ENCODE data around the gene ARHGAP15. TPM values are rescaled to one million over a fixed set of nuclear protein-coding genes. Genes with fewer than 3 reads are reported as not detected.

The ARHGAP15 gene
- total RNA-seq, 4 donors from 2014 or later: 1.7 to 16.8 (median 3.7) TPM

DNA sequence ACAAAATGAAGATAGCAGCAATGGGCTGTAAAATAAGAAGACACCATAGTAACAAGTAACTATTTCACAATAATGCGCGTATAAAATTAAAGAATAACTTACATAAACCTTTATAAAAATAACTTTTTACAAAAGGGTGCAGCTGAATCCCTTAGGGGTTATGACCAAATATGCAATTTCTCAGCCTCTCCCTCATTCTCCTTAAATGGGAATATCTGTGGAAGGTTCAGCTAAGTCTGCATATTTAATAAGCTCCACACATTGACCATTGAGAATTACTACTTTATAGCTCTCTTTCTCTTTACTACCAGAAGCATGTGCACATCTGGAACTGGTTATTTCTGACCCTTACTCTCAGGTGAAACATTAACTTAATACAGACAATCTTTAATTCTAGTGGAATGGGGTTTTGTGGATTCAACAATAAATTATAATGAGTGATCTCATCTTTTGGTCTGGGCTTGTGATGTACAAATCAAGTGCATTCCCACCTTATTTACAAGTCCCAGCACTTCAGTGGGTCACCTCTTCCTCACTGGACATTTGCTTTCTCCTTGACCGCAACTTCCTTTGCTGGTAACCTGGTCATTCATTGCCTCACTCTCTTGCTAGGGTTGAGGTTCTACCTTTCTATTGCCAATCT is 15.7 kb downstream of the ARHGAP15 start:
- intact Hi-C loops (cut with DNase I): no loop called here
- Histone ChIP-seq H3K9me3 (no peaks in the 10 kb centered on the region), H3K36me3 (no peaks in the 10 kb centered on the region), H3K4me1 (no peaks in the 10 kb centered on the region), H3K4me3 (no peak overlapping the region), H3K27ac (no peak overlapping the region), H3K27me3 (no peaks in the 10 kb centered on the region)
- WGBS, 2 donors: 87 to 93% methylated on average over 3 of the region's 3 CpGs
- no peak for DNase-seq
- no peak for TF ChIP-seq POLR2A (IDR thresholded peaks at IDR 0.05)
- no peak for TF ChIP-seq CTCF (IDR thresholded peaks at IDR 0.05)

DNA sequence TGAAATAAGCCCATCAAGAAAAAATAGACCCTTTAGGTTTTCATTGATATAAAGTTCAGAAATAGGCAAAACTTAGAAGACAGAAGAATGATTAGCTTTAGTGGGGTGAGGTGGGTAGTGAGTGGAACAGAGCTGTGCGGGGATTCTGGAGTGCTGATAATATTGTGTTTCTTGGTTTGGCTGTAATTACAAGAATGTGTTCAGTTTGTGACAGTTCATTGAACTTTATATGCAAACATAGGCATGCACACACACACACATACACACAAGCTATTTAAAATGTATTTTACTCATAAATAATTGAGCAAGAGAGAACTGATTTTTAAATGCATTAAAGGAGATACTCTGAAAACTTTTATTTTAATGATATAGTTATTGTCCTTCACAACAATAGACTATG is 17.1 kb downstream of the ARHGAP15 start:
- Histone ChIP-seq H3K36me3 (no peaks in the 10 kb centered on the region), H3K9me3 (no peaks in the 10 kb centered on the region), H3K27me3 (no peaks in the 10 kb centered on the region), H3K27ac (no peak overlapping the region), H3K4me3 (no peak overlapping the region), H3K4me1 (no peaks in the 10 kb centered on the region)
- intact Hi-C loops (cut with DNase I): no loop called here
- DNase-seq: no peak
- WGBS, 2 donors: 60 to 74% methylated on average over 1 of the region's 1 CpG
- TF ChIP-seq CTCF (IDR thresholded peaks at IDR 0.05): no peak
- TF ChIP-seq POLR2A (IDR thresholded peaks at IDR 0.05): no peak

DNA sequence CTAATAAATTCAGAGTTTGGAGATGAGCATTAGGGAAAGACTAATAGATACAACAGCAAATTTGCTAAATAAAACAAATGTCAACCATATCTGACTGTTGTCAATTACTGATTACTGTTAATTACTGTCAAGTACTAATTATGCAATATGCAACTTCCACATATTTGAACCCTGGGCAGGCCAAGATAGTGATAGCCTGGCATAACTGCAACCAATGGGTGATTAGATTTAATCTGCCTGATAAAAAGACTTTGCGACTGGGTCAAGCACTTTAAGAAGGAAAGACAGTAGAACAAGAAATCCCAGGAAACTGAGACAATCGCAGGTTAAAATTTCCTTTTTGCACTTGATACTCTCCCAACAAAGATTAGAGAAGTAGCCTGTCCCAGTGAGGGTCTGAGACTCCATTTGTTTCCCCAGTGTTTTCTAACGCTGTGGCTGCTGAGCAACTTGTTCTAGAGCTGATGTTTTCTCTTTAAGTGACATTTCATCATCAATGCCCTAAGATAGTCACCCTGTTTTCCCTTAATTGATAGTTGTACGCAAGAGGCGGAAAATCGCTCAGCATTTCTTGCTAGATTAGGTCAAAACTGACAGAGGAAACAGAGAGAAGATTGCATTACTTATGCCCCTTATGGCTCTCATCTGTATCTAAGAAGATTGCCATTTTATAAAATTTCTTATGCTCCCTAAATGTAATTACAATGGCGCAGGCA is 17.8 kb downstream of the ARHGAP15 start:
- TF ChIP-seq POLR2A (IDR thresholded peaks at IDR 0.05): no peak
- no peak for TF ChIP-seq CTCF (IDR thresholded peaks at IDR 0.05)
- H3K4me1 ChIP-seq: no peaks in the 10 kb centered on the region
- intact Hi-C loops (cut with DNase I): no loop called here
- H3K27ac ChIP-seq: no peak overlapping the region
- no peak for DNase-seq
- WGBS, 2 donors: 79 to 81% methylated on average over 7 of the region's 7 CpGs
- H3K4me3 ChIP-seq: no peak overlapping the region
- no peaks in the 10 kb centered on the region for H3K36me3 ChIP-seq
- no peaks in the 10 kb centered on the region for H3K9me3 ChIP-seq
- no peaks in the 10 kb centered on the region for H3K27me3 ChIP-seq

DNA sequence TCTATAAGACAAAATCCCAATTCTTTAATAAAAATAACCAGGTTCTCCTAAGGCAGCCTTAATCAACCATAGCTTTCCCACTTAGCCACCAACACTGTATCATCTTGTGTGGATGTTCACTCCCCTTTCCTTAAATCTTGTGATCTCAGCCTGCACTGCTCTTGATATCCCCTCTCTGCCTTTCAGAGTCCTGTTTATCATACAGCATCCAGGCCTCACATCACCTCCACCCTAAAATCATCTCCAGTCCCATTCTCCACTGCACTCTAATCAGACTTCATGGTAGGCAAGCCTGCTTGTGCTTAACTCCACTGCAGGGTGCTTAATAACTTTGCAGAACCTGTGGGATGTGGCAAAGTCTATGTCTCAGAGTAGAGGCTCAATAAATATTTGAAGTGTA is 18.8 kb downstream of the ARHGAP15 start:
- TF ChIP-seq POLR2A (IDR thresholded peaks at IDR 0.05): no peak
- no peaks in the 10 kb centered on the region for H3K36me3 ChIP-seq
- H3K4me1 ChIP-seq: no peaks in the 10 kb centered on the region
- no peak for DNase-seq
- H3K27me3 ChIP-seq: no peaks in the 10 kb centered on the region
- no peak overlapping the region for H3K4me3 ChIP-seq
- intact Hi-C loops (cut with DNase I): no loop called here
- no peak overlapping the region for H3K27ac ChIP-seq
- no peaks in the 10 kb centered on the region for H3K9me3 ChIP-seq

DNA sequence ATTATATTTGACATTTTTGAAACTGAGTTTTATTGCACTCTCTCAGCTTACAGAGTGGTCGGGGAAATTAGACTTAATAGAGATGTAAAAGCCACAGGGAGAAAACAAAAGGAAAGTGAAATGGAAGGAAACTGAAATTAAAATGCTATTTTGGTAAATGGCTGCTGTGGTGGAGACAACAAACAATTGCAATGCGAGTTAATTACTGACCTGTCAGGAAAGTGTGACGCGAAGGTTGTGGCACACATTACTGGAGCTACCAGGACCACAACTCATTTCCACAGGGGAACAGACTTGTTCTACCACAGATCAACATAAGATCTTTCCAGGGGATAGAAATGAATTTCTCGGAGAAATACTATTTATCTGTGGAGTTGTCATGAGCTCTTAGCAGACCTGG is 19.5 kb downstream of the ARHGAP15 start:
- Histone ChIP-seq H3K36me3 (no peaks in the 10 kb centered on the region), H3K4me3 (no peak overlapping the region), H3K4me1 (no peaks in the 10 kb centered on the region), H3K27ac (no peak overlapping the region), H3K9me3 (no peaks in the 10 kb centered on the region), H3K27me3 (no peaks in the 10 kb centered on the region)
- intact Hi-C loops (cut with DNase I): no loop called here
- no peak for TF ChIP-seq POLR2A (IDR thresholded peaks at IDR 0.05)
- no peak for TF ChIP-seq CTCF (IDR thresholded peaks at IDR 0.05)
- DNase-seq: no peak
- WGBS, 2 donors: 71% methylated on average over 5 of the region's 5 CpGs

All from esophagus squamous epithelium (tissue), 5 donors.